Panc1 (cell line): Measurements from ENCODE around the gene ERG28.

Experiments
- SIN3A ChIP-seq: IDR thresholded peaks from 2 replicates; pipeline ENCODE4 v1.6.1; 2012; ENCODE audit warnings: low read depth, mild to moderate bottlenecking, low read length, moderate library complexity, borderline replicate concordance; ENCODE audit not compliant: insufficient read depth
- TF ChIP-seq, protein P1 (sequence below): fragments of 450-650 bp; IDR thresholded peaks from 2 replicates; pipeline ENCODE4 v1.5.1; 2017; ENCODE audit warnings: mild to moderate bottlenecking

DNA sequence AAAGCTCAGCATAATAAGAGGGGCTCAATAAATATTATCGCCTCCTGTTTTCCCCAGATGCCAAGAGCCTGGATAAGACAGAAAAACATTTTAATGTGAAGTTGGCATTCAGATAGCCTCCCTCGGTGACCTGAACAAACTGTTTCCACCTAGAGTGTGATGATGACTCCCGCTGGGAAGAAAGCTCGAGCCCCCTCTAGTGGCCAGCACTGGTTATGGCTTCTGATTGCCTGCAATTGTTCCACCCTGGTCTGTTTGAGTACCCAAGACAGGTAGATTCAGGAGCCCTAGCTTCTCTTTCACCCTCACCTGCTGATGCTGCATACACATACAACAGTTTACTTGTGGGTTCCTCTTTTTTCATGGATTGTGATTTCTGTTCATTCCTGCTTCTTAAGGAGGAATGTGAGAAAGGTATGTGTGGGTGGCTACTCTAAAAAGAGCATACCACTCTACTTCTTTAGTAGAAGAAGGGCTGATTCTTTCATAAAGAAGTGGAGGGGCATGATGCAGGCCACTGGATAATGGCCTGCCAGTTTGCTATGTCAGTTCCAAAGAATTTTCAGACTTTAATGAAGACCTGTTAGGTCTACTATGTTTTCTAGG is 6.4 kb downstream of the ERG28 start:
- TF ChIP-seq, protein P1, sequence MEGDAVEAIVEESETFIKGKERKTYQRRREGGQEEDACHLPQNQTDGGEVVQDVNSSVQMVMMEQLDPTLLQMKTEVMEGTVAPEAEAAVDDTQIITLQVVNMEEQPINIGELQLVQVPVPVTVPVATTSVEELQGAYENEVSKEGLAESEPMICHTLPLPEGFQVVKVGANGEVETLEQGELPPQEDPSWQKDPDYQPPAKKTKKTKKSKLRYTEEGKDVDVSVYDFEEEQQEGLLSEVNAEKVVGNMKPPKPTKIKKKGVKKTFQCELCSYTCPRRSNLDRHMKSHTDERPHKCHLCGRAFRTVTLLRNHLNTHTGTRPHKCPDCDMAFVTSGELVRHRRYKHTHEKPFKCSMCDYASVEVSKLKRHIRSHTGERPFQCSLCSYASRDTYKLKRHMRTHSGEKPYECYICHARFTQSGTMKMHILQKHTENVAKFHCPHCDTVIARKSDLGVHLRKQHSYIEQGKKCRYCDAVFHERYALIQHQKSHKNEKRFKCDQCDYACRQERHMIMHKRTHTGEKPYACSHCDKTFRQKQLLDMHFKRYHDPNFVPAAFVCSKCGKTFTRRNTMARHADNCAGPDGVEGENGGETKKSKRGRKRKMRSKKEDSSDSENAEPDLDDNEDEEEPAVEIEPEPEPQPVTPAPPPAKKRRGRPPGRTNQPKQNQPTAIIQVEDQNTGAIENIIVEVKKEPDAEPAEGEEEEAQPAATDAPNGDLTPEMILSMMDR, result peak; percentile 91
- no peak for TF ChIP-seq SIN3A
